Chondrocyte (in vitro differentiated cells): ENCODE data around the gene CDH22. TPM values are rescaled to one million over a fixed set of nuclear protein-coding genes. Genes with fewer than 3 reads are reported as not detected.

Experiments used
- DNase-seq: peaks from one replicate; pipeline ENCODE4 v3.0.0; 2021; ENCODE audit warnings: mixed read lengths, low spot score
- H3K27ac Mint-ChIP-seq: one replicate; pipeline ENCODE4 v1.8.0; 2021; ENCODE audit warnings: mild to moderate bottlenecking, moderate library complexity, mixed read lengths; ENCODE audit not compliant: unreplicated experiment
- H3K27me3 Mint-ChIP-seq: 2 replicates; pipeline ENCODE4 v1.8.0; 2021; ENCODE audit warnings: low read depth, mixed read lengths
- H3K36me3 Mint-ChIP-seq: 2 replicates; pipeline ENCODE4 v1.8.0; 2021; ENCODE audit warnings: low read depth, mixed read lengths
- H3K4me1 Mint-ChIP-seq: 2 replicates; pipeline ENCODE4 v1.8.0; 2021; ENCODE audit warnings: low read depth, mild to moderate bottlenecking, mixed read lengths
- H3K4me3 Mint-ChIP-seq: one replicate; pipeline ENCODE4 v1.8.0; 2021; ENCODE audit warnings: mild to moderate bottlenecking, moderate library complexity, mixed read lengths; ENCODE audit not compliant: unreplicated experiment
- H3K9me3 Mint-ChIP-seq: 2 replicates; pipeline ENCODE4 v1.8.0; 2021; ENCODE audit warnings: low read depth, mixed read lengths
- CTCF ChIP-seq: fragments of 200-600 bp; sonication (generic); IDR thresholded peaks from 2 replicates; pipeline ENCODE4 v1.5.0; 2021; ENCODE audit warnings: antibody characterized with exemption, mild to moderate bottlenecking, moderate library complexity
- total RNA-seq: library from RNA; stranded (reverse); gene quantifications from 3 replicates; pipeline ENCODE4 v1.2.1, GENCODE V29; 2021

Gene CDH22
- total RNA-seq, 1 donor from 2014 or later: not detected

- Mint-ChIP-seq H3K9me3 (no peaks in the 10 kb centered on the region), H3K27ac (no peak overlapping the region), H3K36me3 (peaks cover 1% of the 10 kb centered on the region), H3K4me3 (no peak overlapping the region), H3K4me1 (peaks cover 4% of the 10 kb centered on the region), H3K27me3 (peaks cover 77% of the 10 kb centered on the region)
- no peak for DNase-seq
- TF ChIP-seq CTCF: no peak
Measured at GRCh38 chr20:46305331-46305972, 2.8 kb downstream of the CDH22 start.

GRCh38 chr20:46304852-46305251 lies 3.4 kb downstream of the CDH22 start:
- Mint-ChIP-seq H3K4me3 (no peak overlapping the region), H3K36me3 (peaks cover 1% of the 10 kb centered on the region), H3K27ac (no peak overlapping the region), H3K4me1 (peaks cover 4% of the 10 kb centered on the region), H3K9me3 (no peaks in the 10 kb centered on the region), H3K27me3 (peaks cover 77% of the 10 kb centered on the region)
- no peak for TF ChIP-seq CTCF
- DNase-seq: no peak

- Mint-ChIP-seq H3K27me3 (peaks cover 72% of the 10 kb centered on the region), H3K9me3 (no peaks in the 10 kb centered on the region), H3K27ac (no peak overlapping the region), H3K36me3 (peaks cover 1% of the 10 kb centered on the region), H3K4me1 (peaks cover 4% of the 10 kb centered on the region), H3K4me3 (no peak overlapping the region)
- no peak for DNase-seq
- TF ChIP-seq CTCF: no peak
Measured at GRCh38 chr20:46304361-46304760, 3.9 kb downstream of the CDH22 start.

GRCh38 chr20:46303176-46303956 lies 4.9 kb downstream of the CDH22 start:
- DNase-seq: no peak
- no peak for TF ChIP-seq CTCF
- Mint-ChIP-seq H3K4me1 (peaks cover 4% of the 10 kb centered on the region), H3K4me3 (no peak overlapping the region), H3K36me3 (peaks cover 1% of the 10 kb centered on the region), H3K9me3 (no peaks in the 10 kb centered on the region), H3K27me3 (peaks cover 72% of the 10 kb centered on the region), H3K27ac (no peak overlapping the region)

- Mint-ChIP-seq H3K4me3 (no peak overlapping the region), H3K4me1 (peaks cover 4% of the 10 kb centered on the region), H3K9me3 (no peaks in the 10 kb centered on the region), H3K36me3 (peaks cover 1% of the 10 kb centered on the region), H3K27ac (no peak overlapping the region), H3K27me3 (peaks cover 83% of the 10 kb centered on the region)
- no peak for TF ChIP-seq CTCF
- DNase-seq: no peak
Measured at GRCh38 chr20:46302106-46302505, 6.2 kb downstream of the CDH22 start.
